Left renal pelvis (tissue), 4 donors: ENCODE data around the gene SHB. TPM values are rescaled to one million over a fixed set of nuclear protein-coding genes. Genes with fewer than 3 reads are reported as not detected.
"Not testable (repeated sequence)": the region's sequence is repeated elsewhere in the genome, so short reads cannot be mapped to it uniquely, and the experiment has no call there.

ENCODE experiments used
- DNase-seq, 4 donors: peaks; one replicate each; pipeline ENCODE4 v3.0.0-alpha.2; 2013; ENCODE audit warnings: low read depth in 4 of 4, low spot score in 3 of 4
- polyA plus RNA-seq, 4 donors: library from polyadenylated mRNA; unstranded; fragments of 120-200 nt; gene quantifications; one replicate each; pipeline ENCODE4 v1.2.1, GENCODE V29; 2013; ENCODE audit not compliant: insufficient read length in 4 of 4

SHB gene
- polyA plus RNA-seq, 4 donors: 4.7 to 19.3 (median 15.9) TPM

DNA sequence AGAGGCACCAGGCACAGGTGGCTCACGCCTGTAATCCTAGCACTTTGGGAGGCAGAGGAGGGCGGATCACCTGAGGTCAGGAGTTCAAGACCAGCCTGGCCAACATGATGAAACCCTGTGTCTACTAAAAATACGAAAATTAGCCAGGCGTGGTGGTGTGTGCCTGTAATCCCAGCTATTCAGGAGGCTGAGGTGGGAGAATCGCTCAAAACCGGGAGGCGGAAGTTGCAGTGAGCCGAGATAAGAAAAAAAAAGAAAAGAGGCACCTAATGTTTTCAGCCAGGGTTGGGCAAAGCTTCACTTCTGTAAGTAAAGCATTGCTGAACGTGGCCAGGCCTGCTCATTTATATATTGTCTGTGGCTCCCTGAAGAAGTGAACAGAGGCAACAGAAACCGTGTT, 23.1 kb downstream of the SHB start:
- not testable (repeated sequence) for DNase-seq

DNA sequence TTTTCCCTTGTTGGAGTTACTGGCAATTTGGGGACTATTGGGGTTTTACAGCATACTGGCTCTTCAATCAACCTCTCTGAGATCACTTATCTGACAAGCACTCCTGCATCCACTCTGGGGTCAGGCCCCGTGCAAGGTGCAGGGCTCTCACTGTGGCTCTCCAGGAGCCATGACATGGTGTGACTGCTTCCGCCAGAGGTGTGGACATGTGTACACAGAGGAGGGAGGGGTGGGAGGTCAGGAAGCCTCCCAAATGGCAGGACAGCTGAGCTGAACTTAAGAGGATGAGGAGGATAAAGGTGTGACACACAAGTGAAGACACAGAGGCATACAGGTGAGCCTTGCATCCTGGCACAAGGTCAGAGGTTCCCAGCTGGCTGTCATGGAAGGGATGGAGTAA, 24.3 kb downstream of the SHB start:
- DNase-seq: no peak

GRCh38 chr9:38043931-38044623, 24.9 kb downstream of the SHB start:
- DNase-seq: no peak

GRCh38 chr9:38042626-38043357, 26.2 kb downstream of the SHB start:
- no peak for DNase-seq

DNA sequence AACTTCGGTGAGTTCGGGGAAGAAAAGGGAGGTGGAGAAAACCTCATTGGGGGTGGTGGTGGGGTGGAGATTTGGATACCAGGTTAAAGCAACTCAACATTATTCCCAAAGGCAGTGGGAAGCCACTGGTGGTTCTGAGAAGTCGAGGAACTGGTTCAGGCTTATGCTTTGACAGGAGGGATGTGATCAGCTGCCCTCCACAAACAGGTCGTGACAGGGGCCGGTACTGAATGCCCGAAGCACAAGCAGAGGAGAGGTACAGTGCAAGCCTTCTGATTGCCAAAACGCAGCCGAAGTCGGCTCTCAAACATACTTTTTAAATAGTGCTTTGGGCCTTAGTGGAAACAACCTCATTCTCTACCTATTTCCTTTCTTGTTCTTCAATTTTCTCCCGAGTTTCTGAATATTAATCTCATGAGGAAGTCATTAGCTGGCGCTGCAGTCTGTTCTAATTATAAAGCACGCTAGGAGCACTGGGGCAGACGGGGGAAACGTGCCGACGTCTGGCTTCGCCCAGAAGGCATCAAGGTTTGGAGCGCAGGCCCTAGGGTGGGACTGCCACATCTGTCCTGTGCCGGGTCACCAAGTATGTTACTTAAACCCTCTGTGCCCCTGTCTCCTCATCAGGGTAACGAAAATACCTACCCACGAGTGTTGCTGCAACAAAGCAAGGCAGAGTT, 27.3 kb downstream of the SHB start:
- DNase-seq: no peak

- DNase-seq: no peak
These were observed 28.9 kb downstream of the SHB start for GRCh38 chr9:38039907-38040682.

GRCh38 chr9:38039090-38039906, 29.7 kb downstream of the SHB start:
- DNase-seq: no peak

DNA sequence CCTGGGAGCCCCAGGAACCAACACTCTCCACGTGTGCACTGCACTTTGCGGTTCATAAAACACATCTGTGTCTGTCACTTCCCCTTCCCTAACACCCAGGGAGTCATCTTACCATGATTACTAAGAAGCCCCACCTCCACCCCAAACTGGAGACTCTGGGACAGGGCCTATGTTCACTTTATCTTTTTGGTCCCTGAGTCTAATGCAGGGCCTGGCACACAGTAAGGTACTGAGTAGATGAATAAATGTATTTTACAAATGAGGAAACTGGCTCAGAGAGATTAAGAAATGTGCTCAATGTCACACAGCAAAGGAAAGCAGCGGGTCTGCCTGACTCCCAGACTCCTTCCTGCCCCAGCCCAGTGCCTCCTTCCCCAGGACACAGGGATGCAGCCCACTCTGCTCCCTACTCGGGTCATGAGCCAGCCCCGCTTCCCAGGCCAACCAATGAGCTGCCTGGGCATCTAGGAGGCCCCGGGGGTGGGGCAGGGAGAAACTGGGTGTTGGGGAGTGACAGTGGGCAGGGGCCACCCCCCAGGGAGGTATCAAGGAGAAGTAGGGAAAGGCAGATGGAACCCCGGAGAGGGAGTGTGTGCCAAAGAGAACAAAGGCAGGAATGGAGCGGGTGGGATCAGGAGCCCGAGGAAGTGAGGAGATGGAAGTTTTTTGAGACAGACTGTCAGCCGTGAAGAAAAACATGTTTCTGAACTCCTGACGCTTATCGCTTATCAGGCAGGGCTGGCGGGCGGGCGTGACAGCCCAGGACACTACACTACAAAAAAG, 30.5 kb downstream of the SHB start:
- no peak for DNase-seq

GRCh38 chr9:38037981-38038306, 31.1 kb downstream of the SHB start:
- no peak for DNase-seq

DNA sequence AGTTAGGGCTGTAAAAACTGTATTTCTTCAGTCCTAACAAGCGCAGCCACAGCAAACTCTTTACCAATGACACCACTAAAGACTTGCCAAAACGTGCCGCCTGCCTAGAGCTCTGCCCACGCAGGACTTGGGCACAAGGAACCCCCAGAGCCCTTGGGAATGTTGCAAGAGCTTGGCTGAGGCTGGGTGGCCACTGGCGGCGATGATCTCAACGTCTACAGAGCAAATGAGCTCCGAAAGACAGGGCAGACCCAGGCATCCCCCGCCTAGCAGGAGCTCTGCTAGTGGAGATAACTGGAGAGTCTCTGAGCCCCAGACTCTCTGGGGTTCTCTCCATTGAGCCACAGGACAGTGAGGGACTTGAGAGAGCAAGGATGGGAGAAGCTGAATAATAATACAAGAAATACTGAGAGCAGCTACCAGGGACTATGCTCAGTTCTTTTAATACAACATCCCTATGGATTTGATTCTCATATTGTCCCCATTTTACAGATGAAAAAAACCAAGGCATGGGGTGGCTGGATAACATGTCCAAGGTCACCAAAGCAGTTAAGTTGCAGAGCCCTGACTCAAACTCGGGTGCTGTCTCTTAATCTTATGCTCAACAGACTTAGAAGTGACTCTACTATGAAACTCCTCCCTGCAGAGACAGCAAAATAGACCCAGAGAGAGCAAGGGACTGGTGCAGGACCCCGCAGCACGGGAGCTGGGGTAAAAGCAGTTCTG, 32.5 kb downstream of the SHB start:
- no peak for DNase-seq

- DNase-seq: no peak
These were observed 33.2 kb downstream of the SHB start for GRCh38 chr9:38035873-38036272.

- no peak for DNase-seq
These were observed 35.1 kb downstream of the SHB start for GRCh38 chr9:38033941-38034340.

DNA sequence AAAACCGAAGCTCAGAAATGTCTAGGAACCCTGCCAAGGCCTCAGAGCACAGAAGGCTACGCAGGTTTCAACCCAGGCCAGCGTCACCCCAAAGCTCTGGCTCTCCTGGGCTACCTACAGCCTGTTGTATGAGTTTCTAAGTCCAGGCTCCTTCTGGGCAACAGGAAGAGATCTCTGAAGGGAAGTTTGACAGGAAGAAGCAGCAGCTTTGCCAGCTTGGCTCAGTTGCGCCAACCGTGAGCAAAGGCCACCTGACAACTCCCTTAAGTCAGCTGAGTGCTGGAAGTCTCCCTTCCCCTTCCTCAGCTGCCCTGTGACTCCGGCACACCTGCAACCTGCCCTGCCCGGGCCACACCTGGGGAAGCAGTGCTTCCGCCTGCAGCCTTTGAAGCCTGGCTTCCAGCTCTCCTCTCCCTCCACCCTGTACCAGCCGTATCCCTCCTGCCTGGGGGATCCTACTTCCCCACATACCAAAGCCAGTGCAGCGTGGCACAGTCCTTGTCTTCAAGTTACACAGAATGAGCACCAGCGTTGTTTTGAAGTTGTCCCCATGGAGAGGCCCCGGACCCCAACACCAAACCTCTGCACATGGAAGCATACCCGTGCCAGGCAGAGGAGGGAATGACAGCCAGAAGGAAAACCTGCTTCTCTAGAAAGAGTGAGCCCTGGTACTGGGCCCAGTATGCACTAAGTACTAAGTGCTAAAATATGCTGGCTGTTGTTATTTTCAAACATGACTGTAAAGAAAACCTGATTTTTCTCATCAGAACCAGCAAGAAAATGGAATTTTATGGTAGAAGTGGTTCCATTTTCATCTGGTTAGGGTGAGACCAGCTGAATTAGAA, 36.5 kb downstream of the SHB start:
- DNase-seq: no peak

DNA sequence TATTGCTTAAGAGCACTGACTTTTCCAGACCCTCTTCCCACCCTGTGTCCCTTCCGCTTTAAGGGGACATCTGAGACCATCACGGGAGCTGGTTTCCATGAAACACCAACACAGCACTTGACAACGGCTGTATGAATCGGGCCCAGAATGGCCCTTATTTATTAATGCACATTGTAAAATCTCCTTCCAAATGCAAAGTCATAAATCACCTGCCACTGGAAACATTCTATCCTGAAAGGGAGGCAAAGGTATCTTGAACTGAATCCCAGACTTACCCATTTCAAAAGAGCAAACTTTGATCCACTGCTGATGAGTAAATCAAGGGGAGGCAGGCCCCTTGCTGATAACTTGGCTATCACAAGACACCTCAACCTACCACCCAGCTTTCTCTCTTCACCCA, 37.4 kb downstream of the SHB start:
- DNase-seq: no peak

GRCh38 chr9:38030658-38031057, 38.4 kb downstream of the SHB start:
- DNase-seq: no peak

GRCh38 chr9:38029915-38030638, 39.0 kb downstream of the SHB start:
- DNase-seq: no peak

DNA sequence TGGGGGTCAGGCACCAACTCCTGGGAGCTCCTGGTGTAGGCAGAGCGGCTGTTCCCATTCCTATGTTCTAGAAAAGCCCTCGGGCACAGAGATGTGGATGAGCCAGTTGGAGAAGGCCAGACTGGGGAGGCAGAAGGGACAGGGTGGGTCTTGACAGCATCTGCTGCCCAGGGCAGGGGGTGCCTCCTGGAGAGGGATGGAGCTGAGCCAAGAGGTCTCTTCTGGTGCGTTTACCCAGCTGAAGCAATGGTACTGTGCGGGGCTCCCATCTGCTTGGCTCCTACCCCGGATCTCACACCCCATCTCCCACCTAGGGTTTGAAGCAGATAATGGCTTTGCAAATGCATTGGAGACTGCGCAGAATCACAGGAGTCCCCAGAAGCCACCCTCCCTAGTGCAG, 41.3 kb downstream of the SHB start:
- no peak for DNase-seq
